ENCODE measurements around the gene BMP8B.

BMP8B gene

GRCh38 chr1:39757501-39757900 lies 31.2 kb downstream of the BMP8B start:
- DNase-seq, result no peak

GRCh38 chr1:39755965-39756659 lies 32.6 kb downstream of the BMP8B start:
- DNase-seq, result no peak

GRCh38 chr1:39754906-39755504 lies 33.7 kb downstream of the BMP8B start:
- no peak for DNase-seq

GRCh38 chr1:39754026-39754570 lies 34.6 kb downstream of the BMP8B start:
- no peak for DNase-seq

GRCh38 chr1:39753132-39754025 lies 35.3 kb downstream of the BMP8B start:
- DNase-seq, result no peak

- DNase-seq, result no peak
Observed at GRCh38 chr1:39752703-39753102, 36.0 kb downstream of the BMP8B start.

DNA sequence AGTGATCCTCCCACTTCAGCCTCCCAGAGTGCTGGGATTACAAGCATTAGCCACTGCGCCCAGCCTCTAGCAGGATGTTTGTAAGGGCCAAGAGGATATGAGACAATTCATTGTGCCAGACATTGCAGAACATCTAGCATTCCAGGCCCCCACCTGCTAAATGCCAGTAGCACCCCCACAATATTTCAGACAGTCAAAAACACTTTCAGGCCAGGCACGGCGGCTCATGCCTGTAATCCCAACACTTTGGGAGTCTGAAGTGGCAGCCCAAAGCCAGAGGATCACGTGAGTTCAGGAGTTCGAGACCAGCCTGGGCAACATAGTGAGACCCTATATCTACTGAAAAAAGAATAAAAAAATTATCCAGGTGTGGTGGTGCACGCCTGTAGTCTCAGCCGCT lies 37.1 kb downstream of the BMP8B start:
- DNase-seq, result no peak

GRCh38 chr1:39745016-39745670 lies 43.5 kb downstream of the BMP8B start:
- no peak for DNase-seq

- peak; percentile 49 to 97 for DNase-seq
Observed at GRCh38 chr1:39738622-39739366, 49.9 kb downstream of the BMP8B start, which contains the start of gene PPIE. PPIE (plus strand) TSS chr1:39738882; CDS start chr1:39738901, 19 bp downstream.

- DNase-seq, result no peak
Observed at GRCh38 chr1:39737546-39738169, 51.0 kb downstream of the BMP8B start.

- no peak for DNase-seq
Observed at GRCh38 chr1:39735731-39736130, 52.9 kb downstream of the BMP8B start.

GRCh38 chr1:39733161-39733560 lies 55.5 kb downstream of the BMP8B start:
- DNase-seq, result no peak

GRCh38 chr1:39732730-39733129 lies 55.9 kb downstream of the BMP8B start:
- no peak for DNase-seq

DNA sequence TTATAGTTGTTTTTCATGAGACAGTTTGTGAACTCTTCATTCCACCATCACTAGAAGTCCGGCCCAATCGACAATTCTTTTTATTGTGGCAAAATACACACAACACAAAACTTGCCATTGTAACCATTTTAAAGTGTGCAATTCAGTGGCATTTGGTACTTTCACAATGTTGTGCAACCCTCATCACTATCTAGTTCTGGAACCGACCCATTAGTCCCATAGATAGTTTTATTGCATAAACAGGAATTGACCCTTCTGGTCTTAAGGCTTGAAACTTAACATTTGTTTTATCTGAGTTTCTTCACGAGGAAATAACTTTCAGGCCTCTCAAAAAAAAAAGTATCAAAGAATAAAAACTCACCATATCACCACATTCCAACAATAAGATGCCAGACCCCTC lies 58.8 kb downstream of the BMP8B start:
- DNase-seq, result no peak

DNA sequence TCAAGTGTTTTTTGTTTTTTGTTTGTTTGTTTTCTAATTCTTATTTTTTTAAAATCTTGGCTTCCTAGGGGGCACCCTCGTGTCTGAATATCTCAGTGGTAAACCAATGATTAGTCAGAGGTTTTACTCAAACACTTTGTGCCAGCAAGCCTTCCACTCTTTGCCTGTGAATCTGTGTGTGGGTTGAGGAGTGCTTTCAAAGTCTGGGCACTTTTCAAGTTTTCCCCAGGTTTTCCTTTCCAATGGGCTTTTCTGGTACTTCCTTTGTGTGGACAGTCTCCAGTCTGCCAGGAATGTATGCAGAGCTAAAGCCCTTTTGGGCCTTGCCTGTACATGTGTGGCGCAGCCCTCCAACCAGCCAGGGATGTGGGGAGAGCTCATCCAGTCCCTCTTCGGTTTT lies 59.6 kb downstream of the BMP8B start:
- no peak for DNase-seq

DNA sequence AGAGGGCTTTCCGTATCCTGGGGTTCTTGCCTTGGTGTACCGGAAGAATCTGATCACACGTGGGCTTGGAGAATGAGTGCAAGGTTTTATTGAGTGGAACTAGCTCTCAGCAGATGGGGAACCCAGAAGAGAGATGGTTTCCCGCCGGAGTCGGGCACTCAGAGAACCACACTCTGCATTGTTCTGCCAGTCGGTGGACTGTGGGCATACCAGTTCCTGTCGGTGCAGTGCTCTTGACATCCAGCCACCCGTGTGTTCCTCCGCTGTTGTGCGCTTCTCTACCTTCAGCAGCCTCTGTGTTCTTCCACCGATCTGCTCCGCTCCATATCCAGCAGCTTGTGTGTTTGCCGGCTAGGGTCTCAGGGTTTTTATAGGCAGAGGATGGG lies 60.7 kb downstream of the BMP8B start:
- no peak for DNase-seq

DNA sequence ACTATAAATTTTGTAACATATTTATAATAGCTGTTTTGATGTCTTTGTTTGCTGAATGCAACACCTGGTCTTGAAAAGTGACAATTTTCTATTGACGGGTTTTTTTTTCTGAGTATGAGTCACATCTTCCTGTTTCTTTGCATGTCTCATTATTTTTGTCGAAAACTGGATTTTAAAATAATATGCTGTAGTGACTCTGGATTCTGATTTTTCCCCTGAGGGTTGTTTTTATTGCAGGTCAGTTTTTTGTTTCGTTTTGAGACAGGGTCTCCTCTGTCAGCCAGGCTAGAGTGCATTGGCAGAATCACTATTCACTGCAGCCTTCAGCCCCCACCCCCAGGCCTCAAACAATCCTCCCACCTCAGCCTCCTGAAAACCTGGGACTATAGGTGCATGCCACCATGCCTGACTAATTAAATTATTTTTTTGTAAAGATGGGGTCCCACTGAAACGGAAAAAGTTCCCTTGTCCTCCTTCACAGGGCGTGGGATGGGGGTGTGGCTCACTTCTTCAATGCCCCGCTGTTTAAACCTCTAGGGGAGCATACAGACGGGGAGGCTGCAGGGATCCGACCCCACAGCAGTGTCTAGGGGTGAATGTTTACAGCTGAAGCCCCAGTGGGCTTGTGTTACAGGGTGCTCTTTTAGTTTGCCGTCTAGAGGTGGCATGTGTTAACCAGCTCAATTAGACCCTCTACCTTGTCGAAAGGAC lies 61.3 kb downstream of the BMP8B start:
- no peak for DNase-seq

GRCh38 chr1:39726600-39726999 lies 62.1 kb downstream of the BMP8B start:
- DNase-seq, result no peak

- DNase-seq, result no peak
Observed at GRCh38 chr1:39722495-39722894, 66.2 kb downstream of the BMP8B start.

GRCh38 chr1:39721664-39722063 lies 67.0 kb downstream of the BMP8B start:
- no peak for DNase-seq
